Measurements from ENCODE around the gene ARPC5. TPM values are rescaled to one million over a fixed set of nuclear protein-coding genes. Genes with fewer than 3 reads are reported as not detected.

ARPC5 gene
- total and polyA plus RNA-seq, 9 donors, result 41.8 to 104 (median 64.1) TPM

DNA sequence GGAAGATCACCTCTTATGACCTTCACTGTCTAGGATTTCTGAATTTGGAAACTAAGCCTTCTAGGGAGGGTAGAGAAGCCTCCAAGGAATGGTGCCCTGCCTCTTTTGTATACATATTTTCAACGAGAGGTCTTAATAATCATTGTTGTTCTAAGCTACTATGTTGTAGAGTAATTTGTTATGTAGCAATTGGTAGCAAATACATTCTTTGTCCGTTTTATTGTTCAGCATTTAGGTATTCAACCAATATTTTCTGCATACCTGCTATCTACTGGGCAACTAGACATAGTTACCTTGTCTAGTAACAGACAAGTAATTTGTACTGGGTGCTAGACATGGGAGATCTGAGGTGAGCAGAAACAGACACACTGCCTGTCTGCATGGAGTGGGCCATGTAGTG is 24.6 kb downstream of the ARPC5 start:
- Histone ChIP-seq H3K4me1 (ENCODE audit: insufficient read depth) (peaks cover 12% of the 10 kb centered on the region), H3K27ac (no peak overlapping the region), H3K27me3 (no peaks in the 10 kb centered on the region), H3K4me3 (no peak overlapping the region), H3K9me3 (no peaks in the 10 kb centered on the region), H3K36me3 (no peaks in the 10 kb centered on the region)
- WGBS, 3 donors, result 26 to 62% (median 54%) methylated on average over 2 of the region's 2 CpGs
- TF ChIP-seq, protein P1, sequence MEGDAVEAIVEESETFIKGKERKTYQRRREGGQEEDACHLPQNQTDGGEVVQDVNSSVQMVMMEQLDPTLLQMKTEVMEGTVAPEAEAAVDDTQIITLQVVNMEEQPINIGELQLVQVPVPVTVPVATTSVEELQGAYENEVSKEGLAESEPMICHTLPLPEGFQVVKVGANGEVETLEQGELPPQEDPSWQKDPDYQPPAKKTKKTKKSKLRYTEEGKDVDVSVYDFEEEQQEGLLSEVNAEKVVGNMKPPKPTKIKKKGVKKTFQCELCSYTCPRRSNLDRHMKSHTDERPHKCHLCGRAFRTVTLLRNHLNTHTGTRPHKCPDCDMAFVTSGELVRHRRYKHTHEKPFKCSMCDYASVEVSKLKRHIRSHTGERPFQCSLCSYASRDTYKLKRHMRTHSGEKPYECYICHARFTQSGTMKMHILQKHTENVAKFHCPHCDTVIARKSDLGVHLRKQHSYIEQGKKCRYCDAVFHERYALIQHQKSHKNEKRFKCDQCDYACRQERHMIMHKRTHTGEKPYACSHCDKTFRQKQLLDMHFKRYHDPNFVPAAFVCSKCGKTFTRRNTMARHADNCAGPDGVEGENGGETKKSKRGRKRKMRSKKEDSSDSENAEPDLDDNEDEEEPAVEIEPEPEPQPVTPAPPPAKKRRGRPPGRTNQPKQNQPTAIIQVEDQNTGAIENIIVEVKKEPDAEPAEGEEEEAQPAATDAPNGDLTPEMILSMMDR (IDR thresholded peaks at IDR 0.05), result no peak
- no peak for TF ChIP-seq POLR2A (IDR thresholded peaks at IDR 0.05)
- TF ChIP-seq EP300 (IDR thresholded peaks at IDR 0.05), result no peak
- no peak for DNase-seq
- intact Hi-C loops (cut with DNase I), result no loop called here

DNA sequence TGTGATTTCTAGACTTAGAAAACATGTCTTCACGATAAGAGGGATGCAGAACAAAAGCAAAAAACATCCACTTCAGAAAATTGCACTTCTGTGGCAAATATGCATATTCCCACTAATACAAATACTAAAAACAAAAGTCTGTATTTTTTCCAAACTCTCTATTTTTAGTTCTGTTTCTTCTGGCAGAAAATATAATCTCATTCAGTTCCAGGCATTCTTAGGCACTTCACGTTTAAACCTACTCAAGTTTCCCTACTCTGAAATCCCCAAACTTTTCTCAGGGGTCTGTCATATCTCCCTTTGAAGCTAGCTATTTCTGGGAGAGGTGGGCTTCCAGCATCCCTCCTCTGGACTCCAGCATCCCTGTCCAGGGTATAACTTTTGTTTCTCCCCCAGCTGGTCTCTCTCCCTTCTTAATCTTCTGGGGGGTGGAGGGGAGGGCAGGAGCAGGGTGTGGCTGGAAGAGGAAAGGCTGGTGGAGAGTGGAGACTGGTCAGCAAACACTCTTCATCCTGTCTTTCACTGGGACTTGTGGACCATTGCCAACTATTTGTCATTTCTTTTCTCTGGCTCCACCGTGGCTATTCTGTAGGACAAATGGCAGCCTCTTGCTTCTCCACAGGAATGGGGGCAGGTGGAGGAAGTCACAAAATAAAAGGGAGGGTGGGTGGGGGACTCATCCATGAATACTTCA is 25.7 kb downstream of the ARPC5 start:
- TF ChIP-seq, protein P1 (IDR thresholded peaks at IDR 0.05), result no peak
- TF ChIP-seq EP300 (IDR thresholded peaks at IDR 0.05) (no peak), POLR2A (IDR thresholded peaks at IDR 0.05) (no peak)
- no peaks in the 10 kb centered on the region for H3K9me3 ChIP-seq
- H3K27ac ChIP-seq, result peak overlapping the region in 1 of 2 donors; percentile 52
- H3K36me3 ChIP-seq, result no peaks in the 10 kb centered on the region
- 4 to 8% (median 4%) methylated on average over 3 of the region's 3 CpGs for WGBS, 3 donors
- H3K4me3 ChIP-seq, result no peak overlapping the region
- intact Hi-C loops (cut with DNase I), result no loop called here
- DNase-seq, result no peak
- no peaks in the 10 kb centered on the region for H3K27me3 ChIP-seq
- peaks cover 12% of the 10 kb centered on the region for H3K4me1 ChIP-seq (ENCODE audit: insufficient read depth)

DNA sequence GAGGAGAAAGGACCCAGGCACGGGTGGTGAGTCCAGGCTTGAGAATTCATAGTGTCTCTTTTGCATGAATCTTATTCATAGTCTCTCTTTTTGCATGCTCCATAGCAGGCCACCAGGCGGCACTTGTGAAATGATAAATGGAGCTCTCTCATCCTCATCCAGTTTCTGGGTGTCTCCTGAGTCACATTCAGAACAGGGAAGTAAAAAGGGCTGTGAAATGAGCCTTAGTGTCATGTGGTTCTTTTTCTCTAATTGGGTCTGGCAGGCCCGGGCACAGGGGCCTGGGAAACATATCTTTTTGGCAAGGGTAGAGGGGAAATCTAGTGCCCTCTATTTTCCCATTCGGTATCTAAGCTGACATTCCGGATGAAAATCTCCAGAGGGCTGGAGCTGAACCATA is 26.3 kb downstream of the ARPC5 start:
- DNase-seq, result peak; percentile 38 to 69 (median 54)
- Histone ChIP-seq H3K36me3 (no peaks in the 10 kb centered on the region), H3K4me3 (no peak overlapping the region), H3K9me3 (no peaks in the 10 kb centered on the region), H3K27me3 (no peaks in the 10 kb centered on the region), H3K27ac (peak overlapping the region in 1 of 2 donors; percentile 52), H3K4me1 (ENCODE audit: insufficient read depth) (peaks cover 12% of the 10 kb centered on the region)
- TF ChIP-seq, protein P1 (IDR thresholded peaks at IDR 0.05), result peak in 2 of 3 donors; percentile 57 to 65
- no peak for TF ChIP-seq EP300 (IDR thresholded peaks at IDR 0.05)
- no peak for TF ChIP-seq POLR2A (IDR thresholded peaks at IDR 0.05)
- intact Hi-C loops (cut with DNase I), result no loop called here
- WGBS, 3 donors, result 6 to 8% (median 7%) methylated on average over 5 of the region's 5 CpGs

DNA sequence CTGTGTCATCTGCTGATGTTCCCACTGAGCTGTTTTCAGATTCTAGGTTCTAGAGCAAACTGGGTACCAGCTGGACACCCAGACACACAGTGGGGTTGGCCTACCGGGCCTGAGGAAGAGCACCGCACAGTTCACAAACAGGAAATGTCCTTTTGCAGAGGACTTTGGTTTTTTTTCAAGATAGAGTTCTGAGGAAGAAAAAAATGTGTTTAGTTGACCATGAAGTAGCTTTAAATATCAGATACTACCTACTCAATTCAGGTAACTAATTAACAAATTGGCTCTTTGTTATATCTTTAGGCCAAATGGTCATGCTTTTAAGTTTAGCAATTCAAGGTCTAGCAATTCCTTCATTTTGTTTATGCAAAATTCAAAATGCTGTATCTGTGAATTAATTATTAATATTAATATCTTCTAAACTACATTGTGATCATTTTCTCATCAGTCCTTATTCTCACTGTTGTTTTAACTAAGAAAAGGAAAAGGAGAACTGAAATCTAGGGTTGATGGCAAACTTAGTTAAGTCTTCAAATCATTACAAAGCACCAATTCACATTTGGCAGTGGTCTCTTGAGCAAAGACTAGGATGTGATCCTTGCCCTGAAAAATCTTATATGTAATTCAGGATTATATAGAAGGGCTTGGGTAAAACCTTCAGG is 28.1 kb downstream of the ARPC5 start:
- no peak for DNase-seq
- H3K4me3 ChIP-seq, result no peak overlapping the region
- intact Hi-C loops (cut with DNase I), result no loop called here
- H3K4me1 ChIP-seq (ENCODE audit: insufficient read depth), result peaks cover 12% of the 10 kb centered on the region
- H3K9me3 ChIP-seq, result no peaks in the 10 kb centered on the region
- H3K27me3 ChIP-seq, result no peaks in the 10 kb centered on the region
- WGBS, 3 donors, result 72 to 80% (median 74%) methylated on average over 2 of the region's 2 CpGs
- TF ChIP-seq EP300 (IDR thresholded peaks at IDR 0.05) (no peak), POLR2A (IDR thresholded peaks at IDR 0.05) (no peak)
- TF ChIP-seq, protein P1 (IDR thresholded peaks at IDR 0.05), result no peak
- no peaks in the 10 kb centered on the region for H3K36me3 ChIP-seq
- no peak overlapping the region for H3K27ac ChIP-seq
